Suprapubic skin (tissue), 4 donors: ENCODE data around the gene RALGPS1. TPM values are rescaled to one million over a fixed set of nuclear protein-coding genes. Genes with fewer than 3 reads are reported as not detected.
A peak's percentile ranks its signal among the peaks of the same experiment; 100 is the strongest.

Source experiments
- DNase-seq, 2 donors: peaks; one replicate each; pipeline ENCODE4 v3.0.0-alpha.2; 2019; ENCODE audit warnings: low spot score in 2 of 2
- H3K27ac ChIP-seq: fragments of 200-600 bp; sonication (generic); one replicate; pipeline ENCODE4 v1.5.1; 2019
- H3K27me3 ChIP-seq: fragments of 200-600 bp; sonication (generic); one replicate; pipeline ENCODE4 v1.5.1; 2019
- H3K36me3 ChIP-seq: fragments of 200-600 bp; sonication (generic); one replicate; pipeline ENCODE4 v1.5.1; 2019
- H3K4me1 ChIP-seq: fragments of 200-600 bp; sonication (generic); one replicate; pipeline ENCODE4 v1.5.1; 2019
- H3K4me3 ChIP-seq: fragments of 200-600 bp; sonication (generic); one replicate; pipeline ENCODE4 v1.5.1; 2019; ENCODE audit warnings: mild to moderate bottlenecking
- H3K9me3 ChIP-seq: fragments of 200-600 bp; sonication (generic); one replicate; pipeline ENCODE4 v1.5.1; 2019
- CTCF ChIP-seq, 2 donors: fragments of 200-600 bp in 1 of 2; fragments of 450-650 bp in 1 of 2; sonication (generic) in 1 of 2; IDR thresholded peaks; one replicate each; pipeline ENCODE4 v1.5.1; 2016 to 2019; ENCODE audit warnings: antibody characterized with exemption in 2 of 2, mild to moderate bottlenecking in 1 of 2, moderate library complexity in 1 of 2
- EP300 ChIP-seq: sonication (generic); formaldehyde crosslinking; IDR thresholded peaks from one replicate; pipeline ENCODE4 v1.6.1; 2017; ENCODE audit warnings: antibody characterized with exemption
- POLR2A ChIP-seq, 2 donors: fragments of 450-650 bp; IDR thresholded peaks; one replicate each; pipeline ENCODE4 v1.6.1; 2017; ENCODE audit warnings: antibody characterized with exemption in 2 of 2, mild to moderate bottlenecking in 2 of 2, moderate library complexity in 2 of 2
- POLR2AphosphoS5 ChIP-seq, 3 donors: sonication (generic); formaldehyde crosslinking; IDR thresholded peaks; one replicate each; pipeline ENCODE4 v1.6.1; 2017; ENCODE audit warnings: antibody characterized with exemption in 3 of 3
- WGBS: methylation state at CpG from one replicate; pipeline ENCODE4 v1.1.5; 2018; 5-methylcytosine and 5-hydroxymethylcytosine counted together
- total RNA-seq, 4 donors: library from RNA; depleted of rRNA; stranded (reverse); fragments of >200 nt; gene quantifications; one replicate each; pipeline ENCODE4 v1.1.0, GENCODE V29; 2016

RALGPS1 gene
- total RNA-seq, 4 donors from 2014 or later = 14.8 to 86.7 (median 21.4) TPM

- Histone ChIP-seq H3K36me3 (no peaks in the 10 kb centered on the region), H3K9me3 (no peaks in the 10 kb centered on the region), H3K4me1 (peaks cover 66% of the 10 kb centered on the region), H3K27me3 (no peaks in the 10 kb centered on the region), H3K4me3 (no peak overlapping the region), H3K27ac (peak overlapping the region; percentile 12)
- DNase-seq = no peak
- WGBS = 78% methylated on average over 6 of the region's 6 CpGs
- TF ChIP-seq POLR2AphosphoS5 (IDR thresholded peaks at IDR 0.05) (no peak), EP300 (no peak), CTCF (IDR thresholded peaks at IDR 0.05) (no peak), POLR2A (IDR thresholded peaks at IDR 0.05) (no peak)
Measured at GRCh38 chr9:127116088-127116726, 201.6 kb downstream of the RALGPS1 start.

DNA sequence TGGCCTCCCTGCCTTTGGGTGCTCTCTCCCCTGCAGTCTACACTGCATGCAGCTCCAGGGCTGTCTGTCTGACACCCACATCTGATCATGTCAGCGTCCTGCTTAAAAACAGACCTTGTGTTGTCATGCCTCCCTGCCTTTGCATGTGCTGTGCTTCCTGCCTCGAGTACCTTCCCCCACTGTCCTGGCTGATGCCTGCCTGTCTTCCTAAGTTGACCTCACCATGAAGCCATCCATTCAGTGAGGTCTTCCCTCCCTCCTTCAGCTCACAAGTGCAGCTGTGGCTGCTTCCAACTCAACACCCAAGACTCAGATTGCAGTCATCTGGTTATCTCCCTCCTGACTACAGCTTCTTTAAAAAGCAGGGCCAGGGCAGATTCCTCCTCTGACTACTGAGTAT lies 202.4 kb downstream of the RALGPS1 start:
- TF ChIP-seq CTCF (IDR thresholded peaks at IDR 0.05) (no peak), POLR2A (IDR thresholded peaks at IDR 0.05) (no peak), POLR2AphosphoS5 (IDR thresholded peaks at IDR 0.05) (no peak), EP300 (no peak)
- no peaks in the 10 kb centered on the region for H3K9me3 ChIP-seq
- no peak overlapping the region for H3K4me3 ChIP-seq
- H3K27ac ChIP-seq = no peak overlapping the region
- no peak for DNase-seq
- peaks cover 66% of the 10 kb centered on the region for H3K4me1 ChIP-seq
- H3K36me3 ChIP-seq = no peaks in the 10 kb centered on the region
- 52% methylated on average over 2 of the region's 2 CpGs for WGBS
- no peaks in the 10 kb centered on the region for H3K27me3 ChIP-seq

GRCh38 chr9:127117801-127118200 lies 203.2 kb downstream of the RALGPS1 start:
- no peaks in the 10 kb centered on the region for H3K36me3 ChIP-seq
- H3K27ac ChIP-seq = no peak overlapping the region
- DNase-seq = no peak
- WGBS = 95% methylated on average over 4 of the region's 4 CpGs
- no peak overlapping the region for H3K4me3 ChIP-seq
- no peak for TF ChIP-seq EP300
- TF ChIP-seq CTCF (IDR thresholded peaks at IDR 0.05) = no peak
- TF ChIP-seq POLR2A (IDR thresholded peaks at IDR 0.05) = no peak
- TF ChIP-seq POLR2AphosphoS5 (IDR thresholded peaks at IDR 0.05) = no peak
- H3K4me1 ChIP-seq = peaks cover 66% of the 10 kb centered on the region
- H3K27me3 ChIP-seq = no peaks in the 10 kb centered on the region
- H3K9me3 ChIP-seq = no peaks in the 10 kb centered on the region

DNA sequence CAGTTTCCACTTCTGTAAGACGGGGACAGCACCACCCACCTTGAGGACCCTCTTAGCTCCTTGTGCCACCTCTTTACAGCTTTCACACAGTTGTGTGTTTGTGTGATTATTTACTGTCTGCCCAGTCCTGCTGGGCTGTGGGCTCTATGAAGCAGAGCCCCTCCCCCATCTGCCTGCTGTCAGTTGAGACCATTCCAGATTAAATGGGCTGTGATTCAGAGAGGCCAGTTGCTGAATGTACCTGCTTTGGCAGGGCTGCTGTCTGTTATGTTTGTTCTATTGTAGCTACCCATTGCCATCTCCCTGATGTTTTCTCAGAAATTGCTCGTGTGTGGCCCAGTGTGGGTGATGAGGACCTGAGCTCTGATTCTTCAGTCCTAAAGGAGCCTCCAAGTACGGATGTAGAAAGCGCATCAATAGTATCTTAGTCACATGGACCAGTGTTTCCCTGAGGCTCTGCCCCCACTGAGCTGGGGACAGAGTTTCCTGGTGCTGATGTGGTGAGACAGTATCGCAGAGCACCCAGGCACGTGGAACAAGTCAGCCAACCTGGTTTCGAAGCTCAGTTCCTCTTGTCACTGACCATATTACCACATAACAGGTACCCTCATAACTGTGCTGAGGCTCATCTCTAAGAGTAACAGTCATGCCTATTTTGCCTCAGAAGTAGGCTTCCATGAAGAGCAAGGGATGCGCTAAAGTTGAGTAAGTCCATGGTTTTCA lies 204.2 kb downstream of the RALGPS1 start:
- no peaks in the 10 kb centered on the region for H3K9me3 ChIP-seq
- DNase-seq = no peak
- H3K27ac ChIP-seq = no peak overlapping the region
- 79% methylated on average over 8 of the region's 8 CpGs for WGBS
- TF ChIP-seq POLR2AphosphoS5 (IDR thresholded peaks at IDR 0.05) (no peak), EP300 (no peak), POLR2A (IDR thresholded peaks at IDR 0.05) (no peak)
- no peaks in the 10 kb centered on the region for H3K27me3 ChIP-seq
- peaks cover 70% of the 10 kb centered on the region for H3K4me1 ChIP-seq
- no peaks in the 10 kb centered on the region for H3K36me3 ChIP-seq
- H3K4me3 ChIP-seq = no peak overlapping the region

GRCh38 chr9:127119320-127119709 lies 204.7 kb downstream of the RALGPS1 start:
- Histone ChIP-seq H3K4me1 (peaks cover 72% of the 10 kb centered on the region), H3K4me3 (no peak overlapping the region), H3K9me3 (no peaks in the 10 kb centered on the region), H3K27me3 (no peaks in the 10 kb centered on the region), H3K36me3 (no peaks in the 10 kb centered on the region), H3K27ac (no peak overlapping the region)
- DNase-seq = peak in 1 of 2 donors; percentile 7
- TF ChIP-seq POLR2A (IDR thresholded peaks at IDR 0.05) (no peak), POLR2AphosphoS5 (IDR thresholded peaks at IDR 0.05) (no peak), EP300 (no peak), CTCF (IDR thresholded peaks at IDR 0.05) (no peak)
- 80% methylated on average over 4 of the region's 4 CpGs for WGBS
